GM23248 (cell line): ENCODE data around the gene TMEM169. TPM values are rescaled to one million over a fixed set of nuclear protein-coding genes. Genes with fewer than 3 reads are reported as not detected.
A peak's percentile ranks its signal among the peaks of the same experiment; 100 is the strongest.

ENCODE experiments used
- DNase-seq: peaks from one replicate; pipeline ENCODE4 v3.0.0-alpha.2; 2015
- H2AFZ ChIP-seq: fragments of 200-600 bp; sonication (generic); 2 replicates; pipeline ENCODE4 v1.6.1; 2016; ENCODE audit warnings: antibody characterized with exemption
- H3F3A ChIP-seq: fragments of 200-600 bp; sonication (generic); 2 replicates; pipeline ENCODE4 v1.6.1; 2016; ENCODE audit warnings: mild to moderate bottlenecking, antibody characterized with exemption, mixed run types; ENCODE audit not compliant: insufficient read depth
- H3K27ac ChIP-seq: fragments of 200-600 bp; sonication (generic); 2 replicates; pipeline ENCODE4 v1.5.1; 2016; ENCODE audit warnings: mild to moderate bottlenecking
- H3K27me3 ChIP-seq: fragments of 200-600 bp; sonication (generic); replicated peaks from 2 replicates; pipeline ENCODE4 v1.6.1; 2016; ENCODE audit warnings: mild to moderate bottlenecking; ENCODE audit not compliant: insufficient read depth
- H3K36me3 ChIP-seq: fragments of 200-600 bp; sonication (generic); 2 replicates; pipeline ENCODE4 v1.6.1; 2016; ENCODE audit warnings: low read depth, mild to moderate bottlenecking
- H3K4me1 ChIP-seq: fragments of 200-600 bp; sonication (generic); 2 replicates; pipeline ENCODE4 v1.6.1; 2016; ENCODE audit warnings: mild to moderate bottlenecking; ENCODE audit not compliant: insufficient read depth
- H3K4me2 ChIP-seq: fragments of 200-600 bp; sonication (generic); one replicate; pipeline ENCODE4 v1.6.1; 2016; ENCODE audit warnings: mild to moderate bottlenecking; ENCODE audit not compliant: unreplicated experiment
- H3K4me3 ChIP-seq: fragments of 200-600 bp; sonication (generic); 2 replicates; pipeline ENCODE4 v1.5.1; 2016; ENCODE audit warnings: mild to moderate bottlenecking
- H3K79me2 ChIP-seq: fragments of 200-600 bp; sonication (generic); 2 replicates; pipeline ENCODE4 v1.6.1; 2016; ENCODE audit warnings: mild to moderate bottlenecking; ENCODE audit not compliant: insufficient read depth
- H3K9ac ChIP-seq: fragments of 200-600 bp; sonication (generic); 2 replicates; pipeline ENCODE4 v1.6.1; 2016; ENCODE audit warnings: mild to moderate bottlenecking
- H3K9me2 ChIP-seq: fragments of 200-600 bp; sonication (generic); 2 replicates; pipeline ENCODE4 v1.6.1; 2016; ENCODE audit warnings: mixed run types, mild to moderate bottlenecking, moderate library complexity; ENCODE audit not compliant: insufficient read depth
- H3K9me3 ChIP-seq: fragments of 200-600 bp; sonication (generic); one replicate; pipeline ENCODE4 v1.6.1; 2017; ENCODE audit warnings: low read depth
- H4K20me1 ChIP-seq: fragments of 200-600 bp; sonication (generic); 2 replicates; pipeline ENCODE4 v1.6.0; 2016; ENCODE audit not compliant: insufficient read depth
- EZH2phosphoT487 ChIP-seq: fragments of 200-600 bp; sonication (generic); IDR thresholded peaks from 2 replicates; pipeline ENCODE4 v1.6.1; 2018; ENCODE audit warnings: antibody characterized with exemption, moderate library complexity, mild to moderate bottlenecking, low read depth; ENCODE audit not compliant: insufficient read depth
- WGBS, 2 experiments: methylation state at CpG; one replicate each; pipeline ENCODE4 v1.1.6; 2015 to 2017; ENCODE audit warnings: low lambda C conversion rate in 2 of 2, low coverage in 1 of 2; ENCODE audit errors: missing lambda C conversion rate in 2 of 2; 5-methylcytosine and 5-hydroxymethylcytosine counted together
- in situ Hi-C: fragments of 300-500 bp; cut with MboI; formaldehyde crosslinking; loops from 2 replicates; pipeline ENCODE4 v1.15.0; 2020
- polyA plus RNA-seq: library from polyadenylated mRNA; unstranded; fragments of >200 nt; fragmentation: Nextera tagmentation; extraction: Ambion mirVana; gene quantifications from 2 replicates; pipeline ENCODE4 v1.2.1, GENCODE V29; 2016
- total RNA-seq: library from RNA; depleted of rRNA; stranded (reverse); fragments of >200 nt; shearing (Covaris generic); gene quantifications from 2 replicates; pipeline ENCODE4 v1.2.3, GENCODE V29; 2014; rRNA removed

The TMEM169 gene
- total and polyA plus RNA-seq, 2 experiments from 2014 or later: under 0.01 to 0.11 TPM

DNA sequence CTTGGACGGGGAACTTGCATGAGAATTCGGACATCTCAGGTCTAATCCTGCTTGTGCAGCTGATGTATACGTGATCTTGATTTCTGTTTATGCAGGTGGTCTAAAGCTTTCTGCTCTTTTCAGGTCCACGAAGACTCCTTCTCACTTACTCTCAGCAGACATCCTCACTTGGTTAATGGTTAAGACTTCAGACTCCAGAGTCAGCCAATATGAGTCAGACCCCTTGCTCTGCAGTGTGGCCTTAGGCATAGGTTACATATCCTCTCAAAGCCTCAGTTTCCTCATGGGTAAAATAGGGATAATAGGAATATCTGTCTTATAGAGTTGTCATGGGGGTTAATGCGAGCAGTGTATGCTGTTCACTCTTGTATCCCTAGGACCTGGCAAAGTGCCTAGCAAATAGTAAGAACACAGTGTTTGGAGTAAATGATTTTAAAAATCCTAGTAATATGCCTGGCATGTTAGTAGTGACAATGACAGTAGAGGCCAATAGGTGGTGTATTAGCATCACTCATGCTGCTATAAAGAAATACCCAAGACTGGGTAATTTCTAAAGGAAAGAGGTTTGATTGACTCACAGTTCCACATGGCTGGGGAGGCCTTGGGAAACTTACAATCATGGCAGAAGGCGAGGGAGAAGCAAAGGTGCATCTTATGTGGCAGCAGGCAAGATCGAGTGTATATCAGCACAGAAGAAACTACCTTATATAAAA is 69.8 kb downstream of the TMEM169 start:
- Histone ChIP-seq H3K4me1 (peaks cover 8% of the 10 kb centered on the region), H3F3A (peaks cover 36% of the 10 kb centered on the region), H3K9me2 (no peaks in the 10 kb centered on the region), H2AFZ (no peak overlapping the region), H3K27me3 (no peaks in the 10 kb centered on the region), H3K79me2 (peaks cover 89% of the 10 kb centered on the region), H3K9me3 (no peaks in the 10 kb centered on the region), H3K4me2 (no peak overlapping the region), H3K4me3 (no peak overlapping the region), H4K20me1 (no peaks in the 10 kb centered on the region), H3K36me3 (peaks cover 66% of the 10 kb centered on the region), H3K9ac (no peak overlapping the region), H3K27ac (no peak overlapping the region)
- no peak for TF ChIP-seq EZH2phosphoT487
- peak; percentile 44 for DNase-seq
- WGBS, 2 experiments: 92 to 93% methylated on average over 7 of the region's 7 CpGs
- in situ Hi-C loops: no loop called here

Other genes with a start within 250 kb of the TMEM169 start
- 0.89 and 3.1 TPM in 2 replicates for gene MREG, start 68.4 kb upstream of the TMEM169 start, total RNA-seq
- 1.8 and 2.5 TPM in 2 replicates for gene MREG, start 68.4 kb upstream of the TMEM169 start, polyA plus RNA-seq
- 2.0 and 8.2 TPM in 2 replicates for gene PECR, start 110 bp upstream of the TMEM169 start, total RNA-seq
- 4.2 and 5.4 TPM in 2 replicates for gene PECR, start 110 bp upstream of the TMEM169 start, polyA plus RNA-seq
- gene XRCC5, start 27.4 kb downstream of the TMEM169 start, total RNA-seq: 197 and 202 TPM in 2 replicates
- gene XRCC5, start 27.4 kb downstream of the TMEM169 start, polyA plus RNA-seq: 249 and 254 TPM in 2 replicates